HepG2 (cell line): Measurements from ENCODE around the gene NTN5. TPM values are rescaled to one million over a fixed set of nuclear protein-coding genes. Genes with fewer than 3 reads are reported as not detected.

Experiments used
- ATAC-seq: fragments of 200-7000 bp; cut with Tn5 transposase; 3 replicates; pipeline ENCODE4 v1.9.1; 2020; ENCODE audit warnings: mild to moderate bottlenecking, moderate library complexity
- BruUV-seq: library from RNA; stranded (reverse); fragments of 400-500 nt; replicated peaks from 2 replicates; lab custom pipeline; 2021; lab: Mats Ljungman, UMichigan
- CTCF ChIA-PET: fragments of 300-600 bp; formaldehyde crosslinking; extraction: SDS; loops from one replicate; lab custom pipeline; 2021; ENCODE audit warnings: low total read pairs, inconsistent platforms, low intra/inter-chr PET ratio; lab: Yijun Ruan, JAX
- POLR2A ChIA-PET: fragments of 350-600 bp; sonication (Branson Sonifier 250); formaldehyde crosslinking; loops from one replicate; lab custom pipeline; 2020; ENCODE audit warnings: antibody characterized with exemption, inconsistent platforms; lab: Yijun Ruan, JAX
- DNase-seq: peaks from one replicate; pipeline ENCODE4 v3.0.0-alpha.2; 2015; ENCODE audit warnings: low spot score
- FAIRE-seq: peaks from 3 replicates; lab custom pipeline; 2011; peaks lifted over from hg19 to GRCh38; lab: Jason Lieb, UNC
- H2AFZ ChIP-seq: one replicate; pipeline ENCODE4 v1.6.1; 2011; ENCODE audit warnings: low read length, inconsistent platforms
- H3K27ac ChIP-seq: fragments of 300-600 bp; 3 replicates; pipeline ENCODE4 v1.8.0; 2011; ENCODE audit warnings: mixed run types, mild to moderate bottlenecking, mixed read lengths, low read length, inconsistent platforms; ENCODE audit not compliant: insufficient read depth; ENCODE audit errors: extremely low read length
- H3K27me3 ChIP-seq, 2 experiments: fragments of 200-600 bp in 1 of 2; 2 replicates in 1 of 2; 3 replicates in 1 of 2; pipeline versions ENCODE4 v1.6.0 to v1.8.0; 2011; ENCODE audit warnings: low read length in 2 of 2, mild to moderate bottlenecking in 2 of 2, moderate library complexity in 2 of 2, inconsistent platforms in 1 of 2; ENCODE audit not compliant: insufficient read depth in 2 of 2, control insufficient read depth in 1 of 2
- H3K36me3 ChIP-seq, 2 experiments: fragments of 200-600 bp in 1 of 2; replicated peaks in 1 of 2; 2 replicates in 1 of 2; 3 replicates in 1 of 2; pipeline versions ENCODE4 v1.5.1 to v1.8.0; 2011; ENCODE audit warnings: low read length in 2 of 2, inconsistent platforms in 1 of 2; ENCODE audit not compliant: insufficient read depth in 2 of 2, control insufficient read depth in 1 of 2
- H3K4me1 ChIP-seq: 2 replicates; pipeline ENCODE4 v1.5.1; 2012; ENCODE audit warnings: low read length, inconsistent platforms; ENCODE audit not compliant: insufficient read depth
- H3K4me2 ChIP-seq: 2 replicates; pipeline ENCODE4 v1.6.0; 2011; ENCODE audit warnings: low read depth, low read length, inconsistent platforms
- H3K4me3 ChIP-seq, 3 experiments: fragments of 200-600 bp in 1 of 3; sonication (generic), shearing (Covaris generic) in 1 of 3; replicated peaks in 1 of 3; 2 replicates each; pipeline ENCODE4 v1.5.1; 2011 to 2016; ENCODE audit warnings: low read length in 3 of 3, inconsistent platforms in 2 of 3, low read depth in 2 of 3, mild to moderate bottlenecking in 2 of 3, control low read depth in 1 of 3, mixed read lengths in 1 of 3; ENCODE audit not compliant: insufficient read depth in 1 of 3
- H3K79me2 ChIP-seq: one replicate; pipeline ENCODE4 v1.6.1; 2011; ENCODE audit warnings: low read length, inconsistent platforms; ENCODE audit not compliant: insufficient read depth
- H3K9ac ChIP-seq: 2 replicates; pipeline ENCODE4 v1.6.0; 2011; ENCODE audit warnings: mild to moderate bottlenecking, low read depth, low read length, inconsistent platforms; ENCODE audit not compliant: insufficient read depth
- H3K9me3 ChIP-seq: 2 replicates; pipeline ENCODE4 v1.5.1; 2012; ENCODE audit warnings: mild to moderate bottlenecking, low read length
- H4K20me1 ChIP-seq: 2 replicates; pipeline ENCODE4 v1.6.0; 2011; ENCODE audit warnings: inconsistent platforms, mild to moderate bottlenecking, low read length, moderate library complexity; ENCODE audit not compliant: insufficient read depth
- DMAP1 ChIP-seq: IDR thresholded peaks from 2 replicates; pipeline ENCODE4 v1.6.1; 2016
- FOSL1 ChIP-seq: sonication (generic); formaldehyde crosslinking; IDR thresholded peaks from 2 replicates; pipeline ENCODE4 v1.9.0; 2021; ENCODE audit warnings: missing genetic modification reagents, borderline replicate concordance
- FOXM1 ChIP-seq: sonication (generic); formaldehyde crosslinking; IDR thresholded peaks from 2 replicates; pipeline ENCODE4 v1.5.0; 2020; ENCODE audit warnings: missing genetic modification reagents
- HES4 ChIP-seq: sonication (generic); formaldehyde crosslinking; IDR thresholded peaks from 2 replicates; pipeline ENCODE4 v1.9.0; 2021; ENCODE audit warnings: mild to moderate bottlenecking, missing genetic modification reagents, borderline replicate concordance
- MEIS1 ChIP-seq: sonication (generic); formaldehyde crosslinking; IDR thresholded peaks from 2 replicates; pipeline ENCODE4 v1.9.0; 2021; ENCODE audit warnings: mild to moderate bottlenecking, missing genetic modification reagents, moderate library complexity, borderline replicate concordance
- PPARG ChIP-seq: conservative IDR thresholded peaks from 2 replicates; pipeline ENCODE4 v1.6.1; 2016; ENCODE audit warnings: missing biosample characterization, missing genetic modification reagents
- ZBTB39 ChIP-seq: sonication (generic); formaldehyde crosslinking; IDR thresholded peaks from 2 replicates; pipeline ENCODE4 v1.5.0; 2020; ENCODE audit warnings: missing genetic modification reagents
- ZBTB7B ChIP-seq: sonication (generic); formaldehyde crosslinking; IDR thresholded peaks from 2 replicates; pipeline ENCODE4 v1.4.0; 2020; ENCODE audit warnings: missing genetic modification reagents
- ZFP41 ChIP-seq: sonication (generic); formaldehyde crosslinking; IDR thresholded peaks from 2 replicates; pipeline ENCODE4 v1.4.0; 2020; ENCODE audit warnings: mild to moderate bottlenecking, missing genetic modification reagents, borderline replicate concordance
- ZNF205 ChIP-seq: IDR thresholded peaks from 2 replicates; pipeline ENCODE4 v1.6.1; 2018; ENCODE audit warnings: missing biosample characterization, missing genetic modification reagents
- ZNF292 ChIP-seq: sonication (generic); formaldehyde crosslinking; IDR thresholded peaks from 2 replicates; pipeline ENCODE4 v1.8.1; 2022; ENCODE audit warnings: mild to moderate bottlenecking, low read depth, missing genetic modification reagents, borderline replicate concordance
- ZNF33B ChIP-seq: sonication (generic); formaldehyde crosslinking; IDR thresholded peaks from 2 replicates; pipeline ENCODE4 v1.5.1; 2020; ENCODE audit warnings: mild to moderate bottlenecking, missing genetic modification reagents
- ZNF598 ChIP-seq: sonication (generic); formaldehyde crosslinking; IDR thresholded peaks from 2 replicates; pipeline ENCODE4 v1.5.1; 2020; ENCODE audit warnings: mild to moderate bottlenecking, missing genetic modification reagents, borderline replicate concordance
- ZNF768 ChIP-seq: sonication (generic); formaldehyde crosslinking; IDR thresholded peaks from 2 replicates; pipeline ENCODE4 v1.4.0; 2020; ENCODE audit warnings: missing genetic modification reagents
- ZNF790 ChIP-seq: sonication (generic); formaldehyde crosslinking; IDR thresholded peaks from 2 replicates; pipeline ENCODE4 v1.8.0; 2022; ENCODE audit warnings: missing genetic modification reagents, mild to moderate bottlenecking, borderline replicate concordance
- WGBS: methylation state at CpG from one replicate; pipeline ENCODE4 v1.1.6; 2017; ENCODE audit warnings: low lambda C conversion rate; 5-methylcytosine and 5-hydroxymethylcytosine counted together
- in situ Hi-C: cut with HindIII; loops from 2 replicates; pipeline ENCODE4 v1.10.0; 2017; ENCODE audit warnings: low pct_unique_long_range_greater_than_20kb; ENCODE audit not compliant: extremely low pct_ligation_motif_present
- intact Hi-C: fragments of 100-400 bp; cut with micrococcal nuclease; formaldehyde crosslinking; loops from one replicate; pipeline ENCODE4 v1.10.0; 2022; ENCODE audit not compliant: unreplicated experiment
- polyA plus RNA-seq, 8 experiments: library from polyadenylated mRNA; depleted of rRNA in 3 of 8; stranded (reverse) in 7 of 8; unstranded in 1 of 8; fragments of >200 nt; fragmentation: Illumina TruSeq in 4 of 8; extraction: Trizol in 4 of 8; gene quantifications; 2 replicates each; pipeline versions ENCODE4 v1.2.1 to v1.2.3, GENCODE V29; 2011 to 2016; ENCODE audit warnings: low read depth in 4 of 8, missing spikeins in 1 of 8, mixed read lengths in 1 of 8; ENCODE audit not compliant: insufficient read depth in 1 of 8
- total RNA-seq, 5 experiments: library from RNA; depleted of rRNA; stranded (reverse); fragments of >200 nt; fragmentation: Illumina TruSeq; extraction: Trizol; gene quantifications; 2 replicates each; pipeline ENCODE4 v1.2.3, GENCODE V29; 2016; ENCODE audit warnings: low read depth in 1 of 5
- TF ChIP-seq, protein P1 (sequence below): sonication (generic); formaldehyde crosslinking; conservative IDR thresholded peaks from 2 replicates; pipeline ENCODE4 v1.4.0; 2020; ENCODE audit warnings: missing genetic modification reagents
- TF ChIP-seq, protein P2 (sequence below): sonication (generic); formaldehyde crosslinking; IDR thresholded peaks from 2 replicates; pipeline ENCODE4 v1.5.0; 2020; ENCODE audit warnings: missing genetic modification reagents, mild to moderate bottlenecking, borderline replicate concordance

The NTN5 gene
- total and polyA plus RNA-seq, 2 of the 13 experiments (the other 11 are each of a cell fraction or from before 2014, with no cell fraction given), result 0.05 TPM; not detected in 1

DNA sequence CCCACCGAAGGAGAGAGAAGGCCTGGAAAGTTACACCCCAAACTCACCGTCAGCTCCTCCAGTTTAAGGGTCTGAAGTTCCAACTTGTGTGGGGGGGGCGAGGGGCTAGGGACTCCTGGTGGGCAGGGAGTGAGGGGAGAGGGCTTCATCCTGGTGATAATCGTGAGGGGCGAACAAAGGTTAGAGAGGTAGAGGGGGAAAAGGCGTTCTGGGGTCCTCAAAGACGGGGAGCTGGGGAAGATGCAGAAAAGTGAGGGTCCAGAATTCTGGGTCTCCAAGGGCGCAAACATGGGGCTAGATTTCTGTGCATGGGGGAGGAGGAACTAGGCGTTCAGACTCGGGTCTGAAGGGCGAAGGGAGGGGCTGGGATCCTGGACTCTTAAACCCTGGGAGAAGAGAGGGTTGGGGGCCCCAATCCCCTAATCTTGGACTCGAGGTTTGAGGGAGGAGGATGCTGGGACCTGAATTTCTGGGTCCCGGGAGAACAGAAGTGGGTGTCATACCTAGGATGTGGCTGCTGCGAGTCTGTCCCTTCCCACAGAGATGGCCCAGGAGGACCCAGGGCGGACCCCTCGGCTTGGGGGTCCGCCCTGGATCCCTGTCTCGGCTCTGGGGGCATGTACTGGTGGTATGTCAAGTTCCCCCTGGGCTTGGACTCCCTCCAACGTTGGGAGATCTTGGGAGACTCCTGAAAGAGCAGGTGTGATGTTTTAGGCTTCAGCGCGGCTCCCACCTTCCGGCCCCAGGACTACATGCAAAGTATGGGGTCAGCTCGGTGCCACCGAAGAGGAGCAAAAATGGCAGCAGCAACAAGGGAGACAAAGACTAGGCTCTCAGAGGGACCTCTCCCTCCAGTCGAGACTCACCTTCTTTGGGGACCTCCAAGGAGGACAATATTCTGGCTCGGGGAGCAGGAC lies 42.2 kb upstream of the NTN5 start:
- BruUV-seq, result TSS peak; percentile 91
- peaks cover 5% of the 10 kb centered on the region for H3K79me2 ChIP-seq
- peak overlapping the region; percentile 99 for H3K4me2 ChIP-seq
- in situ Hi-C loops (no loop called here), intact Hi-C loops (loop anchor here (1.0 to 5.0 kb wide), 2 partner anchors 23 to 38 kb away; no protein-coding TSS in a partner anchor)
- POLR2A ChIA-PET, result interaction anchor here (0.6 to 6.3 kb wide), 10 partner anchors 10 to 157 kb away, joined by 3 to 40 read pairs (median 4); partner anchors contain the start of genes FUT2, IZUMO1 and PPP1R15A
- ATAC-seq (no peak), DNase-seq (no peak), FAIRE-seq (no peak)
- no peaks in the 10 kb centered on the region; a peak in 1 of 5 replicates for H3K27me3 ChIP-seq
- peaks cover 57% of the 10 kb centered on the region for H3K4me1 ChIP-seq
- H3K36me3 ChIP-seq, result no peaks in the 10 kb centered on the region
- H3K9me3 ChIP-seq, result peaks cover 4% of the 10 kb centered on the region; the same call in 1 of the 2 replicates
- no peaks in the 10 kb centered on the region for H4K20me1 ChIP-seq
- CTCF ChIA-PET, result interaction anchor here (3.1 kb wide), 1 partner anchor 24 kb away, joined by 11 read pairs; no protein-coding TSS in a partner anchor
- no peak overlapping the region for H2AFZ ChIP-seq
- H3K9ac ChIP-seq, result peak overlapping the region; percentile 87
- WGBS, result 5% methylated on average over 20 of the region's 26 CpGs
- H3K4me3 ChIP-seq, result peak overlapping the region; percentile 60 to 88 (median 84)
- H3K27ac ChIP-seq, result peak overlapping the region; percentile 91
- peak; percentile 27; the same call in 1 of the 2 replicates for TF ChIP-seq HES4
- TF ChIP-seq ZNF790 (CRISPR knock-in tag), result 0 out of 2 replicates have a peak, but pooled peaks have one; percentile 11
- TF ChIP-seq, protein P1, sequence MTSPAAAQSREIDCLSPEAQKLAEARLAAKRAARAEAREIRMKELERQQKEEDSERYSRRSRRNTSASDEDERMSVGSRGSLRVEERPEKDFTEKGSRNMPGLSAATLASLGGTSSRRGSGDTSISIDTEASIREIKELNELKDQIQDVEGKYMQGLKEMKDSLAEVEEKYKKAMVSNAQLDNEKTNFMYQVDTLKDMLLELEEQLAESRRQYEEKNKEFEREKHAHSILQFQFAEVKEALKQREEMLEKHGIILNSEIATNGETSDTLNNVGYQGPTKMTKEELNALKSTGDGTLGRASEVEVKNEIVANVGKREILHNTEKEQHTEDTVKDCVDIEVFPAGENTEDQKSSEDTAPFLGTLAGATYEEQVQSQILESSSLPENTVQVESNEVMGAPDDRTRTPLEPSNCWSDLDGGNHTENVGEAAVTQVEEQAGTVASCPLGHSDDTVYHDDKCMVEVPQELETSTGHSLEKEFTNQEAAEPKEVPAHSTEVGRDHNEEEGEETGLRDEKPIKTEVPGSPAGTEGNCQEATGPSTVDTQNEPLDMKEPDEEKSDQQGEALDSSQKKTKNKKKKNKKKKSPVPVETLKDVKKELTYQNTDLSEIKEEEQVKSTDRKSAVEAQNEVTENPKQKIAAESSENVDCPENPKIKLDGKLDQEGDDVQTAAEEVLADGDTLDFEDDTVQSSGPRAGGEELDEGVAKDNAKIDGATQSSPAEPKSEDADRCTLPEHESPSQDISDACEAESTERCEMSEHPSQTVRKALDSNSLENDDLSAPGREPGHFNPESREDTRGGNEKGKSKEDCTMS (CRISPR knock-in tag), result no peak
- TF ChIP-seq ZNF33B, result no peak
- no peak for TF ChIP-seq MEIS1 (CRISPR knock-in tag)
- TF ChIP-seq ZNF292 (CRISPR knock-in tag), result no peak
- no peak for TF ChIP-seq ZNF205 (CRISPR knock-in tag)
- TF ChIP-seq ZBTB7B (CRISPR knock-in tag), result peak; percentile 54; the same call in 1 of the 2 replicates
- no peak for TF ChIP-seq ZNF598 (CRISPR knock-in tag)
- no peak for TF ChIP-seq PPARG (CRISPR knock-in tag)
- peak; percentile 35; the same call in 1 of the 2 replicates for TF ChIP-seq DMAP1 (CRISPR knock-in tag)
- TF ChIP-seq FOXM1 (CRISPR knock-in tag), result no peak
- no peak for TF ChIP-seq FOSL1
- TF ChIP-seq ZNF768 (CRISPR knock-in tag), result no peak
- TF ChIP-seq ZFP41 (CRISPR knock-in tag), result 0 out of 2 replicates have a peak, but pooled peaks have one; percentile 66
- TF ChIP-seq, protein P2, sequence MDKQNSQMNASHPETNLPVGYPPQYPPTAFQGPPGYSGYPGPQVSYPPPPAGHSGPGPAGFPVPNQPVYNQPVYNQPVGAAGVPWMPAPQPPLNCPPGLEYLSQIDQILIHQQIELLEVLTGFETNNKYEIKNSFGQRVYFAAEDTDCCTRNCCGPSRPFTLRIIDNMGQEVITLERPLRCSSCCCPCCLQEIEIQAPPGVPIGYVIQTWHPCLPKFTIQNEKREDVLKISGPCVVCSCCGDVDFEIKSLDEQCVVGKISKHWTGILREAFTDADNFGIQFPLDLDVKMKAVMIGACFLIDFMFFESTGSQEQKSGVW (CRISPR knock-in tag), result no peak
- 0 out of 2 replicates have a peak, but pooled peaks have one; percentile 27 for TF ChIP-seq ZBTB39 (CRISPR knock-in tag)
